Glomerular endothelial cell (primary cell): ENCODE data around the gene ABLIM2. TPM values are rescaled to one million over a fixed set of nuclear protein-coding genes. Genes with fewer than 3 reads are reported as not detected.

ENCODE experiments used
- DNase-seq: peaks from one replicate; pipeline ENCODE4 v3.0.0-alpha.2; 2011; ENCODE audit warnings: low read depth, low spot score; ENCODE audit errors: extremely low read depth
- total RNA-seq: library from RNA; depleted of rRNA; stranded (reverse); fragments of >200 nt; gene quantifications from 2 replicates; pipeline ENCODE4 v1.2.3, GENCODE V29; 2015

The ABLIM2 gene
- total RNA-seq, 1 donor from 2014 or later: 0.99 TPM

DNA sequence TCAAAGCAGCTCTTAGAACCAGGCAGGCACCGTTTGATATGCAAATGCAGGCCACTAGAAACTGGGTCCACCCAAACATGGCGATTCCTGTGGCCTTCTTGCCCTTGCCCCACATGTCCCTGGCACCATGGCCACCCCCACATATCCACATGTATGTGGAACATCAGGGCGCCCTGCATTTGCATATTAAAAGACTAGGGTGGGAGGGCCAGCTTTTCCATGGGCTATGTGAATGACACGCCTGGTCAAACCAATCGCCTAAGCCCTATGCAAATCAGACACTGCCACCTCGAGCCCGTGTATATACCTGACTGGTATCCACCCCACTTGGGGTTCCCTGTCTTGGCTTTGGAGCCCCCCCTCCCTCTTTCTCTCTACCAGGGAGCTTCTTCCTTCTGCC, 107.0 kb downstream of the ABLIM2 start:
- DNase-seq: no peak

DNA sequence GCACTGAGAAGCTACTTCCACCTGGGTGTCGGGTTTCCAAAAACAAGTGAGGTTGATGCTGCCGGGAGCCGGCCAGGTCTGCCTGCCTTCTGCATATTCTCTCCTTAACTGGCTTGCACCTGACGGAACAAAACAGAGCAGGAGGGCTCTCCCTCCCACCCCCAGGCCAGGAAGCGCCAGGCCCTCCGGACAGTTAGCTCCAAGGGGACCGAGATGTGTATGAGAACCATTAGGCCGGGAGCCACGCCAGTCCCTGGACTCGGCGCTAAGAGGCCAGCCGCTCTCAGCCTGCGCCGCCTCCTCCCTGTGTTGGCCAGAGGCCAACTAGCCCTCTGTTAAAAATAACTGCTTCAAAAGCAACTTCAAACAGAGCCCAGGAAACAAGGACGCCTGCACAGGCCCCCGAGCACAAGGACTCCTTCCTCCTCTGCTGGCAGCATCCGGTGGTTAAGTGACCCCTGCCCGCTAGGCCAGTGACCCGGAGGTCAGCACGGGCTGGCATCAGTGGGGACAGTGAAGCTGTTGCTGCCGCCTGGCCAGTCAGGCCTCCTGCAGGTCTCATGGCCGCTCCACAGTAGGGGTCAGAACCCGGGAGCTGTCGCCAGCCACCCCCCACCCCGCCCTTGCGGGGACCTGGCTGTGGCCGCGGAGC, 107.9 kb downstream of the ABLIM2 start:
- no peak for DNase-seq

DNA sequence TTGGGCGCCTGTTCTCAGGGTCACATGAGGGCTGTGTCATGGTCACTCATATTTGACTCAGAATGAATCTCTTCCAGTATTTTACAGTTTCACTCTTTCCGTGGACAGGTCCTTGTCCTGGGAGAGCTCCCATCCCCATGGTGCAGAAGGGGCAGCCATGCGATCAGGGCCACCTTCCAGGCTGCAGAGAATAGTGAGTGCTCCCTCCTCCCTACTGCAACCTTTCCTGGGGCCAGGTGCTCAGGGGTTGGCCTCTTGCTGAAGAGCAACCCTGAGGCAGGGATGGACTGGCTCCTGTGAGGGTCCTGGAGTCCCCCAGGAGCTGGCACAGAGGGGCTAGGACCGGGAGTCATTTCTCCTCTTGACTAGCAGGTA, 108.4 kb downstream of the ABLIM2 start:
- no peak for DNase-seq

DNA sequence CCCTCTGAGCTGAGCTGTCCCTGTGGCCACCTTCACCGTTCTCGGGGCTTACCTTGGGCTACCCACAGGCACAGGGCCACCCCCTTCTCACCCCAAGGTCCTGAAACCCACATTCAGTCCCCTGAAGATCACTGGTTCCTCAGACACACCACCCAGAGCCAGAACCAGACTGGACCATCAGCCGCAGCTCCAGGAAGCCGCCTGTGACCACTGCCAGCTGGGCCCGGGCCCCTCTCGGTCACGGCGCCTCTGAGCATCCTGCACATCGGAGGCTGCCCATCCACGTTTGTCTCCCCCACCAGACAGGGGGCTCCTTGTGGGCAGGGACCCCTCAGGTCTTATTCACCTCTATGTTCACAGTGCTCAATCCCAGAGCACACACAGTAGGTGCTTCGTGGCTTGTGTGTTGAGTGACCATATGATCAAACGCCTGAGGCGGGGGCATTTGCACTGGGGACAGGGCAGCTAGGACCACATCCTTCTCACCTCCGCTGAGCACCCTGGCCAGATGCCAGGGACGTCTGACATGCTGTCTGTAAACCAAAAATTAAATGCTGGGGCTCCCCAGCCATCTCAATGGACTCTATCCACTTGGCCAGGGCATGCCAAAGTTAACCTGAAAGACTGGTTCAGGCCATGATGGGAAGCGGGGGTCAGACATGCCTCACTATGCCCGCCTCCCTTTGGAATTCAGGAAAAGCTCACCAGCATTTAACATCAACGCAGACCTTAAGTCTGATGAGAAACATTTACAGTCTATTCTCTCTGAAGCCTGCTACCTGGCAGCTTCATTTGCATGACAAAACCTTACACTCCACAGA, 109.5 kb downstream of the ABLIM2 start:
- DNase-seq: no peak

DNA sequence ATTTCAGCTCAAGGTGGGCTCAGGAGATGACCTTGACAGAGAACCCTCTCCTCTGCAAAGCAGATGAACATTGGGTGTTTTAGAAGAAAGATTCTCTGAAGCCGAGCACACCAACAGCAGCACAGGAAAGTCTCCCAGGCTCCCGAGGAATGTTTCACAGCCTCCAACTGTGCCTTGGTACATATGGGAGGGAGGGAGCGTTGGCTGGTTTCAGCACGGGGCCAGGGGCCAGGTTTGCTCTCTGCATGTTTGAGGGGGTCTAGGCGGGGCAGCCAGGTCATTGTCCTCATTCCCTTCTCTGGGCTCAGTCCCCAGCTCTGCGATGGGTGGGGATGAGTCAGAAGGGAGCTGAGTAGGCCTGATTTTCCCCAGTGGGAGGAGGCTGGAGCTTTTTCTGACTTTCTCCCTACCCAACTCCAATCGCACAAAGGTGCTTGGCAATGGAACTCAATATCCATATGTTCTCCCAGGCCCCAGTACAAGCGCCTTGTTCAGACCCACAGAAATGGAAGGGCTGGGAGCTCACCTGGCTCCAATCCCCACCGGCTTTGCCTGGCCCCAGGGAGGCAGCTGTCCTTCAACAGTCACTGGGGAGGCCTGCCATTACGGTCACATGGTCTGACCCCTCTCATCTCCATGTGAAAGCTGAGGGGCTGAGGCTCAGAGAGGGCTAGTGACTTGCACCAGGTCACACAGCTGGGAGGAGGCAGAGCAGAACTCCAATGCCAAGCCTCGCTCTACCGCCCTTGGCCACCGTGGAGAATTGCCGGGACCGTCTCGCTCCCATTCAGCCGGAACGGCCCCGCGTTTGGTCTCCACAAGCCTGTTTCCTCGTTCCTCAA, 110.6 kb downstream of the ABLIM2 start:
- no peak for DNase-seq

DNA sequence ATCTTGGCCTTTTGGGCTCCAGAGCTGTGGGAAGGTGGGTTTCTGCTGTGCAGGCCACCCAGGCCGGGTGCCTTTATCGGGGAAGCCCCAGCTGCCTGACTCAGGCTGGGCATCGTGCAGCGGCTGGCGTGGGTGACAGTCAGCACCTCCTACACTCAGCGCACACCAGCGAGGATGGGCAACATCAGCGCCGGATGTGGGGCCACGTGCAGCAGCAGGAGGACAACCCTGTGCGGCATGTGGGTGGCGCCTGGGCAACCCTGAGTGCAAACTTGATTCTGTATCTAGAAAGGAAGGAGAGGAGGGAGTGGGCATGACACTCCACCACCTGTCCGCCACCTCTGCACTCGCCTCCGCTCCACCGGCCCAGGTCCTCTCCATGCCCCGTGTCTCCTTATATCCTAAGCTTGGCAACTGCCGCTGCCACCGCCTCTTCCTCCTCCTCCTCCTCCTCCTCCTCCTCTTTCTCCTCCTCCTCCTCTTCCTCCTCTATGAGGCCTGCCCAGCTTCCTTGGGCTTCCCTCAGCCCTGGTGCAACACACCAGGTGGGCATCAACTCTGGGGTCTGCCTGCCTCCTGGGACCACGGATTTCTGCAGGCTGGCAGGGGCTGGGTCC, 111.6 kb downstream of the ABLIM2 start:
- no peak for DNase-seq

DNA sequence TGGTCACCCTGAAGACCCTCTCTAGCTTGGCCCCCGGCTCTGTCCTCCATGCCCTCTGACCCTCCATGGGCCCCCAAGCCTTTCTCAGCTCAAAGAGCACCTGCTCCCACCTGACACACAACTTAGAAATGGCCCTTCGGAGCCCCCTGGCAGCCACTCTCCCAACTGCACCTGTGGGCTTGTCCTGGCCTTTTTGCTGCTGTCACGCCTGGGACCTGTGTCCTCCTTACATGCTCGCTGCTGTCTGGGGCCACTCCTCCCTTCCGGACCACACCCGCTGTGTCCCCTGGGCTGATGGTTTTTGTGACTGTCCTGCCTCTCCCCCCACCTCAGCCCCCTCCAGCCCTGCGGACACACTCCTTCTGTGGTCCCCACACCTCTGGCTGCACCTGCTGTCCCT, 112.7 kb downstream of the ABLIM2 start:
- no peak for DNase-seq

DNA sequence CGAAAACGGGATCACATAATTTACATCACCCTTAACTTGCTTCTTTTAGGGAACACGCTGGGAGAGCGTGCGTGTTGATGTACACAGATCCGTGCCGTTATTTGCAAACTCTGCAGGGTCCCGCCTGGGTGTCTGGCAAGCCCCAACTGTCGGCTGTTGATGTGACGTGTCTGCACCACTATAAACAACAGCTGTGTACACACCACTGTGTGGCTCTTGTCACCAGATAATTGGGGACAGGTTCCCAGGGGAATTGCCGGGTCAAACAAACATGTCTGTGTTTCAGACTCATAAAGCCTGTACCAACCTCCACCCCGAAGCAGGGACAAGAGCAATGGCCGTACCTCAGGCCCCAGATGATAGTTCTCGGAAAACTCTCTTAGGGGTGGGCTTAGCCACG, 113.9 kb downstream of the ABLIM2 start:
- no peak for DNase-seq

DNA sequence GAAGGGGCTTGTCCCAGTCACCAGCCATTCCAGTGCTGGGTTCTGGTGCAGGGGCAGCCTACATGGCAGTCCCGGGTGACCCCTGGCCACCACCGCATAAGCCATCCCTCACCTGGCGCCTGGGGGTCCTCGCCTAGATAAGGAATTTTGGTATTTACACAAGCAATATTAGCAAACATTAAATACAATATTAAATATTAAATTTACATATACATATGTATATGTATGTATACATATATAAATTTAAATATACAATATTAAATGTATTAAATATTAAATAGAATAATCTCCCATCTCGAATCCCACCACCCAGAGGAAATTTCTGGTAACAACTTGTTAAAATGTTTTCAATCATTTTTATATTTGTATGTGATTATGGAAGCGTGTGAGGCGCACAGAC, 114.4 kb downstream of the ABLIM2 start:
- no peak for DNase-seq

DNA sequence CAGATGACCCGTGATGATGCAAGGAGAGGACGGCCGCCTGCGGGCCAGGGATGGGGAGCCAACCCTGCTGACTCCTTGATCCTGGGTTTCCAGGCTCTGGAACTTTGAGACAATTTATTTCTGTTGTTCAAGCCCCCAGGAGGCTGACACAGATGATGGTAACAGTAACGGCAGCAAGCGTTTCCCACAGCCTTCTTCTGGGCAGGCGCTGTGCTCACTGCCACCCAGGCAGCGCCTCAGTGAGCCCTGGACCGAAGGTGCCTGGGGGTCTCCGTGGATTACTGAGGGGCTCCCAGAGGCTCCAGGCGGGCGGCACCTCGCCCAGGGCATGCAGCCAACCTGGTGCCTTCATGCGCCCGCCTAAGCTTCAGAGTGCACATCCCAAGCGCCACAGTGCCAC, 115.0 kb downstream of the ABLIM2 start:
- no peak for DNase-seq

DNA sequence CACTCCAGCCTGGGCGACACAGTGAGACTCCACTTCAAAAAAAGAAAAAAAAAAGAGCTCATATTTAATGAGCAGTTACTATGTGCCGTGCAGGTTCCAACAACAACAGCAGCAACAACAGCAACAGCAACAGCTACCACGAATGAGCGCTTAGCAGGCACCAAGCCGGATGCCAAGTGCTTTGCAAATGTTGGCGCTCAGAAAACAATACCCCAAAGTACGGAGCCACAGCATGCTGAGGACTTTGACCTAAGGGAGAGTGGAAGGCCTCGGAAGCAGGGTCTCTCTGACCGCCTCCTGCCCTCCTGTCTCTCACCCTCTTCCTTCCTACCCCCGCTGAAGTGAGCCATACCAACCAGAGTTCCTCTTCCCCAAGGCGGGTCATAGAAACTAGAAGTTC, 116.7 kb downstream of the ABLIM2 start:
- no peak for DNase-seq

DNA sequence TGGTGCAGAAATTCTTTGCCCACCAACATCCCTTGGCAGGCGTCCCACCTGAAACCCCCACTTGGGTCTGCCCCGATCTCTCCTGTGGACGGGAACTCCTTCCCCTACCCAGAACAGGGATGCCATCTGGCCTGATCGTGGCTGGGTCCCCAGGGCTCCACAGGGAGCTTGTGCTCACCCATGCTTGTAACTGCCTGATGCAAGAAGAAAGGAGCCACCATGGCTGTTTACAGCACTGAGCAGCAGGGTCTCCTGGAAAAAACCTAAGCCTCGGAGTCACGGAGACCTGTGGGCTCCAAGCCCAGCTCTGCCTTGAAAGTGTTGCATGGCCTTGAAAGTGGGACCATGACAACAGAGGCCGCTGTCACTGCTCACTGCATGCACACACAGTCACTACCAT, 117.4 kb downstream of the ABLIM2 start:
- DNase-seq: no peak

DNA sequence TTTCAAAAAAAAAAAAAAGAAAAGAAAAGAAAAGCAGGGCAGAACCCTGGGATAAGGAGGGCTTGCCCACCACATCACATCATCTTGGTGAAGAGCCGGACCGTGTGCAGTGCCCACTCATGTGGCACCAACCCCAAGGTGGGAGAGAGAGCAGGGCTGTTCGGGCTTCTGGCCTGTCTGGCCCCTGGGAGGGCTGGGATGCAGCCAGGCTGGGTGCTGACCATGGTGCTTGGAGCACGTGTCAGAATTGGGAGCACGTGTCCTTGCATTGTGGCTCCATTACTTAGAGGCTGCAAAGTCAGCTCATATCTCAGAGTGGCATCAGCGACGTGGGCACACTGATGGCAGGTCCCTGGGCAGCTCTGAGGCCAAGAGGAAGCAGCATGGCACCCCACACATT, 118.0 kb downstream of the ABLIM2 start:
- no peak for DNase-seq

DNA sequence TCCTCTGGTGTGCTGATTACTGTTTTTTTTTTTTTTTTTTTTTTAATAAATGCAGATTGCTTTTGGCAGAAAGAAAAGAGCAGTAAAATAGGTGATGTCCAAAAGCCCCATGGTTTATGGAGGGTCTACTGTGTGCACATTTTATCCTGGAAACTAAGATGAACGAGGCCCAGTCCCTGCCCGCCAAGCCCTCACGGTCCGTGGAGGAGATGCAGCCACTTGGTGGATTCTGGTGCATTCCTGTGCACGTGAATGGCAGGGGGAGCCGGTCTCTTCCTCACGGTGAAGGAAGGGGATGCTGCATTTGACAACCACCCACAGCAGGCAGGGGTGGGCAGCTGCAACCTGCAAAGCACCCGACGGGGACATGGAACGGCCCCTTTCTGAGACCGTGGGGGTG, 118.8 kb downstream of the ABLIM2 start:
- no peak for DNase-seq

DNA sequence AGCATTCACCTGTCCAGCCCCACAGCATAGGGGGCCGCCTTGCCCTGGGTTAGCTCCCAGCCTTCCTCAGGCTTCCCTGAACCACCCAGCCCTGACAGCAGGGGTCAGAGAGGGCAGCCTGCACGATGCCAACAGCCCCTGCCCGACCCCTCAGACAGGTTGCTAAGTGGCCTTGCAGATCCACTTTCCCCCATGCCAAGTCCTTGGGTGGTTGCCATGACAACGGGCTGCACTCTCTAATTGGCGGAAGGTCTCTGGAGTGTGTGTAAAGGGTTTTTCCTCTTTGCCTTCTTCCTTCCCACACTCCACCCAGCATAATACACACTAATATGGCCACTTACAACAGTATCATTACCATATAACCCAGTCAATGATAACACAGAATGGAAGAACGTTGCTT, 119.3 kb downstream of the ABLIM2 start:
- no peak for DNase-seq

DNA sequence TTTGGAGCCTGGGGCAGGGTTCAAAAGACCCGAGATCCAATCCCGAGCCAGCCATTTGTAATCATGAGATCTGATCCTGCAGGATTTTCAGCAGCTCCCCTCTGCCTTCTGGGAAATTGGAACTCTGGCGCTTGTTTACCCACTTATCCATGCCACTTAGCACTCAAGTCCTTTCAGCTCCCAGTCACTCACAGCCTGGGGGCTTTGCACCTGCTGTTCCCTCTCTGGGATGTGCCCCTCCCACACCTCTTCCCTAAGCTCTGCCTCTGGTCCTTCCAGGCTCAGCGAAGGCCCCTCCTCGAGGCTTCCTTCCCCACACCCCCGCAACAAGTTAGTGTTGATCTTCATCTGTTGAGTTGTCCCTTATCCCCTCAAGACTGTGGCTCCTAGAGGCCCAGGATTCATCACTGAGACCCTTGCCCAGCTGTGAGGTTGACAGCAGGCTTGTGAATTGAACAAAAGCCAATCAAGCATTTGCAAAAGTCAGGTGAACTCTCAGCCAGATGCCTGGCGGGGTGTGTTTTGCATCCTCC, 119.8 kb downstream of the ABLIM2 start:
- no peak for DNase-seq

DNA sequence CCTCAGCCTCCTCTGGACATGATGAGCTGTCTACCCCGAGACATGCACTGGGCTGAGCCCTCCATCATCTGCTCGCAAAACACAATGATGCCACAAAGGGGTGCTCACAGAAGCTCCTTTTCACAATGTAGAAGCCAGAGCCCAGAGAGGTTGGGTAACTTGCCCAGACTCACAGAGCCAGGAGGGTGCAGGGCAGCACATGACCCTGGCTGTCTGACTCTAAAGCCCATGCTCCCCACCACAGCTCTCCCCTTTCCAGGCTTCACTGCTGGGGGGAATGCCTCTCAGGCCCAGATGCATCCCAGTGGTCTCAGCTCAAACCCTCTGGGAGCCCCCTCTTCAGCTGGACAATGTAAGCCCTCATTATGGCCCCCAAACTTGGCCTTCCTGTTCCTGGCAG, 120.5 kb downstream of the ABLIM2 start:
- no peak for DNase-seq

DNA sequence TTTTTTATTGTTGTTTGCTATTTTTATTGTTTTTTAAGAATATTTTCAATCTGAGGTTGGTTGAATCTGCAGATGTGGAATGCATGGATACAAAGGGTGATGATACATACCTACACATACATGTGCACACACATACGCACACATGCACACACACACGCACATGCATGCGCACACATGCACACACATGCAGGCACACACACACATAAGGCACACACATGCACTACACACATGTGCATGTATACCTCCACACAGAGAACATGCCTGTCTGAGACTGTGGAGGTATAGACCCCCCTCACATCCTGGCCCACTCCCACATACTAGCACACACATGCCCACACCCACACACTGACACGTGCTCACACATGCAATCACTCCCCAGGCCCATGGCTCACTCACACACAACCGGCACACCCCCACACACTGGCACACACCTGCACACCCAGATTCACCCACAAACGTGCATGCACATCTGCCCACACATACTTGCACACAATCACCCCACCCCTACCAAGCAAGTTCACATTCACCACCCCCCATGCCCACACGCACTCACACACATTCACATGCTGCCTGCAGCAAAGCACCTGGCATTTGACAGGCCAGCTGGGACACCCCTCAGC, 121.4 kb downstream of the ABLIM2 start:
- no peak for DNase-seq

DNA sequence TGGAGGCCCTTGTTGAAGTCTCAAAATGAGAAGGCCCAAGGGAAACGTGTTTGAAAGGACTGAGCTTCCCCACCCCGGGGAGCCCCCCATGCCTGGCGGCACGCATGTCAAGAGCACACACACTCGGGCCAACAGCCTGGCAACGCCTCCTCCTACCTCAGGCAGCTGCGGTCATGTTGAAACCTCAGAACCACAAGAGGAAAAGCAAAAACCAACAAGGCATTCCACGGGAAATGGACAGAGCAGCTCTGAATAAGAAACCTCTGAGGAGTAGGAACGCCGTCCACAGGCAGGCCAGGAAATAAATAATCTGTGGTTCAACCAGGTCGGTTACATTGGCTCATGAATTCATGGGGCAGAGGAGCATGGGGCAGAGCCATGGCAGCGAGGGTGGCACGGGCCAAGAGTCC, 123.2 kb downstream of the ABLIM2 start:
- no peak for DNase-seq

DNA sequence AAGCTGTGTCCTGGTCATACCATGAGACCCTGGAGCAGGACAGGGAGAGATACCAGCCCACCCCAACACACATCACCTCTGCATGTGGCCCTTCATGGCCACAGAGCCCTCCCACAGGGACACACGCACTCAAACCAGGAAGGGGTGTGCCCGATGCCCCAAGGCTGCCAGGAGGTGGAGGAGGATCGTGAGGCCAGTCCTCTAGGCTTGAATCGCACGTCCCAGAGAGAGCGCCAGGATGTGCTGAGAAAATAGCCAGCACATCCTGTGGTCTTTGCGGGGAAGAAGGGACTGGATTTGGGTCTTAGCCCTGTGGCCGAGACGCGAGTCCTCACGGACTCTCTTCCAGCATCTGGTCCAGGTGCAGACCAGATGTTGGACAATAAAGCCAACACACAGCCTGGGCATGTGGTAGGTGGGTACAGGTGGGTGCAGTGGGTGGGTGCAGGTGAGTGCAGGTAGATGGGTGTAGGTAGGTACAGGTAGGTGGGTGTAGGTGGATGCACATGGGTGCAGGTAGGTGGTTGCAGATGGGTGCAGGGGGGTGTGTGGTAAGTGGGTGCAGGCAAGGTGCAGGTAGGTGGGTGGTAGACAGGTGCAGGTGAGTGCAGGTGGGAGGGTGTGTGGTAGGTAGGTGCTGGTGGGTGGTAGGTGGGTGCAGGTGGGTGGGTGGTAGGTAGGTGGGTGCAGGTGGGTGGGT, 124.6 kb downstream of the ABLIM2 start:
- no peak for DNase-seq
